HepG2 (cell line): ENCODE data around the gene PHLPP2. TPM values are rescaled to one million over a fixed set of nuclear protein-coding genes. Genes with fewer than 3 reads are reported as not detected.

ENCODE experiments used
- ATRX ChIP-seq: sonication (generic); formaldehyde crosslinking; IDR thresholded peaks from 2 replicates; pipeline ENCODE4 v1.4.0; 2020; ENCODE audit warnings: missing genetic modification reagents, borderline replicate concordance
- CSRNP2 ChIP-seq: sonication (generic); formaldehyde crosslinking; conservative IDR thresholded peaks from 2 replicates; pipeline ENCODE4 v1.8.0; 2022; ENCODE audit warnings: low read depth, missing genetic modification reagents
- DZIP1 ChIP-seq: sonication (generic); formaldehyde crosslinking; IDR thresholded peaks from 2 replicates; pipeline ENCODE4 v1.5.0; 2020; ENCODE audit warnings: mild to moderate bottlenecking, missing genetic modification reagents
- FOXP4 ChIP-seq: sonication (generic); formaldehyde crosslinking; IDR thresholded peaks from 2 replicates; pipeline ENCODE4 v1.4.0; 2020; ENCODE audit warnings: missing genetic modification reagents
- LRRFIP1 ChIP-seq: sonication (generic); formaldehyde crosslinking; conservative IDR thresholded peaks from 2 replicates; pipeline ENCODE4 v1.4.0; 2020; ENCODE audit warnings: missing genetic modification reagents
- RARG ChIP-seq: sonication (generic); formaldehyde crosslinking; IDR thresholded peaks from 2 replicates; pipeline ENCODE4 v1.4.0; 2020; ENCODE audit warnings: low read depth, mild to moderate bottlenecking, missing genetic modification reagents
- RBAK ChIP-seq: sonication (generic); formaldehyde crosslinking; IDR thresholded peaks from 2 replicates; pipeline ENCODE4 v1.5.1; 2020; ENCODE audit warnings: mild to moderate bottlenecking, missing genetic modification reagents
- SAP130 ChIP-seq: IDR thresholded peaks from 2 replicates; pipeline ENCODE4 v1.6.1; 2016; ENCODE audit warnings: low read depth
- YEATS2 ChIP-seq: sonication (generic); formaldehyde crosslinking; IDR thresholded peaks from 2 replicates; pipeline ENCODE4 v1.4.0; 2020; ENCODE audit warnings: missing genetic modification reagents, borderline replicate concordance
- ZC3H13 ChIP-seq: sonication (generic); formaldehyde crosslinking; IDR thresholded peaks from 2 replicates; pipeline ENCODE4 v1.8.1; 2023; ENCODE audit warnings: mild to moderate bottlenecking, missing genetic modification reagents, moderate library complexity
- ZNF563 ChIP-seq: sonication (generic); formaldehyde crosslinking; IDR thresholded peaks from 2 replicates; pipeline ENCODE4 v1.8.0; 2022; ENCODE audit warnings: mild to moderate bottlenecking, moderate library complexity, missing genetic modification reagents
- polyA plus RNA-seq, 8 experiments: library from polyadenylated mRNA; depleted of rRNA in 3 of 8; stranded (reverse) in 7 of 8; unstranded in 1 of 8; fragments of >200 nt; fragmentation: Illumina TruSeq in 4 of 8; extraction: Trizol in 4 of 8; gene quantifications; 2 replicates each; pipeline versions ENCODE4 v1.2.1 to v1.2.3, GENCODE V29; 2011 to 2016; ENCODE audit warnings: low read depth in 4 of 8, missing spikeins in 1 of 8, mixed read lengths in 1 of 8; ENCODE audit not compliant: insufficient read depth in 1 of 8
- total RNA-seq, 5 experiments: library from RNA; depleted of rRNA; stranded (reverse); fragments of >200 nt; fragmentation: Illumina TruSeq; extraction: Trizol; gene quantifications; 2 replicates each; pipeline ENCODE4 v1.2.3, GENCODE V29; 2016; ENCODE audit warnings: low read depth in 1 of 5

PHLPP2 gene
- total and polyA plus RNA-seq, 2 of the 13 experiments (the other 11 are each of a cell fraction or from before 2014, with no cell fraction given) = 8.9 TPM

- no peak for TF ChIP-seq CSRNP2 (CRISPR knock-in tag)
- no peak for TF ChIP-seq ZNF563
- TF ChIP-seq RARG = no peak
- no peak for TF ChIP-seq RBAK (CRISPR knock-in tag)
- TF ChIP-seq LRRFIP1 (CRISPR knock-in tag) = no peak
- no peak for TF ChIP-seq ZC3H13 (CRISPR knock-in tag)
- no peak for TF ChIP-seq SAP130 (CRISPR knock-in tag)
- no peak for TF ChIP-seq YEATS2
- no peak for TF ChIP-seq FOXP4 (CRISPR knock-in tag)
- no peak for TF ChIP-seq DZIP1 (CRISPR knock-in tag)
- no peak for TF ChIP-seq ATRX (CRISPR knock-in tag)
Observed at GRCh38 chr16:71689901-71690300, 34.6 kb downstream of the PHLPP2 start (continued).
